K562 (cell line): Measurements from ENCODE around the gene TRIM38. TPM values are rescaled to one million over a fixed set of nuclear protein-coding genes. Genes with fewer than 3 reads are reported as not detected.
"Not testable (repeated sequence)": the region's sequence is repeated elsewhere in the genome, so short reads cannot be mapped to it uniquely, and the experiment has no call there.

Experiments used
- ATAC-seq: fragments of 200-7000 bp; cut with Tn5 transposase; 3 replicates; pipeline ENCODE4 v1.9.1; 2020; ENCODE audit warnings: moderate library complexity
- BruUV-seq: library from RNA; stranded (reverse); fragments of 400-500 nt; replicated peaks from 2 replicates; lab custom pipeline; 2021; lab: Mats Ljungman, UMichigan
- CTCF ChIA-PET: fragments of 300-600 bp; formaldehyde crosslinking; extraction: SDS; loops from one replicate; lab custom pipeline; 2021; ENCODE audit warnings: low intra/inter-chr PET ratio; lab: Yijun Ruan, JAX
- POLR2A ChIA-PET: fragments of 300-600, 350-650 bp; sonication (Branson Sonifier 250); formaldehyde crosslinking; extraction: SDS; loops from one replicate; lab custom pipeline; 2021; ENCODE audit warnings: antibody characterized with exemption, inconsistent platforms; lab: Yijun Ruan, JAX
- DNase-seq, 4 experiments: peaks; one replicate each; pipeline versions ENCODE4 v3.0.0 to v3.0.0-alpha.2; 2011 to 2018; ENCODE audit warnings: low spot score in 3 of 4, mixed read lengths in 3 of 4; ENCODE audit errors: extremely low read depth in 1 of 4
- FAIRE-seq: peaks from 2 replicates; lab custom pipeline; 2011; peaks lifted over from hg19 to GRCh38; lab: Jason Lieb, UNC
- H2AFZ ChIP-seq: 2 replicates; pipeline ENCODE4 v1.6.0; 2011; ENCODE audit warnings: low read depth, low read length, control low read depth, inconsistent platforms
- H3K27ac ChIP-seq: fragments of 200-600 bp; 3 replicates; pipeline ENCODE4 v1.8.0; 2011; ENCODE audit warnings: low read depth, mild to moderate bottlenecking, control low read depth, inconsistent platforms, low read length, moderate library complexity, mixed read lengths; ENCODE audit errors: extremely low read depth
- H3K27me3 ChIP-seq, 2 experiments: fragments of 300-600 bp in 1 of 2; 2 replicates in 1 of 2; 3 replicates in 1 of 2; pipeline versions ENCODE4 v1.6.0 to v1.8.0; 2011; ENCODE audit warnings: inconsistent platforms in 2 of 2, low read length in 2 of 2, mild to moderate bottlenecking in 1 of 2, mixed read lengths in 1 of 2, moderate library complexity in 1 of 2; ENCODE audit not compliant: control insufficient read depth in 2 of 2, insufficient read depth in 2 of 2
- H3K36me3 ChIP-seq: fragments of 300-600 bp; 3 replicates; pipeline ENCODE4 v1.8.0; 2011; ENCODE audit warnings: mild to moderate bottlenecking, low read length, inconsistent platforms; ENCODE audit not compliant: control insufficient read depth, insufficient read depth
- H3K4me1 ChIP-seq, 2 experiments: fragments of 200-600 bp in 1 of 2; replicated peaks in 1 of 2; 2 replicates in 1 of 2; 3 replicates in 1 of 2; pipeline versions ENCODE4 v1.5.1 to v1.8.0; 2011; ENCODE audit warnings: inconsistent platforms in 2 of 2, low read length in 2 of 2, mild to moderate bottlenecking in 1 of 2, mixed read lengths in 1 of 2, moderate library complexity in 1 of 2; ENCODE audit not compliant: control insufficient read depth in 2 of 2, insufficient read depth in 2 of 2
- H3K4me2 ChIP-seq: 2 replicates; pipeline ENCODE4 v1.6.1; 2011; ENCODE audit warnings: low read length, control low read depth, inconsistent platforms, mixed read lengths; ENCODE audit not compliant: insufficient read depth
- H3K4me3 ChIP-seq: fragments of 200-600 bp; sonication (generic), shearing (Covaris generic); 2 replicates; pipeline ENCODE4 v1.5.1; 2016; ENCODE audit warnings: control low read depth, inconsistent platforms
- H3K79me2 ChIP-seq: fragments of 200-600 bp; 3 replicates; pipeline ENCODE4 v1.8.0; 2011; ENCODE audit warnings: low read length, inconsistent platforms; ENCODE audit not compliant: control insufficient read depth, insufficient read depth
- H3K9ac ChIP-seq, 2 experiments: 2 replicates each; pipeline versions ENCODE4 v1.6.0 to v1.6.1; 2011; ENCODE audit warnings: low read depth in 2 of 2, low read length in 2 of 2, control low read depth in 1 of 2, inconsistent platforms in 1 of 2, mild to moderate bottlenecking in 1 of 2, mixed read lengths in 1 of 2; ENCODE audit not compliant: insufficient read depth in 1 of 2
- H3K9me1 ChIP-seq: one replicate; pipeline ENCODE4 v1.6.0; 2011; ENCODE audit warnings: inconsistent platforms, mild to moderate bottlenecking, low read length, moderate library complexity; ENCODE audit not compliant: control insufficient read depth, insufficient read depth
- H3K9me3 ChIP-seq: replicated peaks from 2 replicates; pipeline ENCODE4 v1.5.1; 2011; ENCODE audit warnings: low read depth, low read length, inconsistent platforms; ENCODE audit not compliant: control insufficient read depth, insufficient read depth
- H4K20me1 ChIP-seq: replicated peaks from 2 replicates; pipeline ENCODE4 v1.6.1; 2011; ENCODE audit warnings: low read length, inconsistent platforms, mixed read lengths; ENCODE audit not compliant: control insufficient read depth, insufficient read depth
- ELF4 ChIP-seq: fragments of 450-650 bp; formaldehyde crosslinking; IDR thresholded peaks from 2 replicates; pipeline ENCODE4 v1.4.0; 2022; ENCODE audit warnings: missing genetic modification characterization
- GABPB2 ChIP-seq: fragments of 250-450 bp; sonication (Bioruptor Pico); conservative IDR thresholded peaks from 2 replicates; pipeline ENCODE4 v1.5.1; 2021; ENCODE audit warnings: mild to moderate bottlenecking
- HMG20A ChIP-seq: fragments of 450-650 bp; formaldehyde crosslinking; conservative IDR thresholded peaks from 2 replicates; pipeline ENCODE4 v1.4.0; 2020; ENCODE audit warnings: mild to moderate bottlenecking, mixed read lengths
- NR2F6 ChIP-seq: fragments of 450-650 bp; formaldehyde crosslinking; IDR thresholded peaks from 2 replicates; pipeline ENCODE4 v1.4.0; 2020; ENCODE audit warnings: mild to moderate bottlenecking
- NR3C1 ChIP-seq: sonication (generic); formaldehyde crosslinking; IDR thresholded peaks from 2 replicates; pipeline ENCODE4 v1.8.1; 2022; ENCODE audit warnings: missing genetic modification reagents
- SREBF1 ChIP-seq: fragments of 150-350 bp; IDR thresholded peaks from 2 replicates; pipeline ENCODE4 v1.6.1; 2014; ENCODE audit warnings: antibody characterized with exemption, low read depth, low read length, borderline replicate concordance
- ZNF253 ChIP-seq: fragments of 250-450 bp; sonication (Bioruptor Pico); conservative IDR thresholded peaks from 2 replicates; pipeline ENCODE4 v1.6.1; 2021; ENCODE audit warnings: mild to moderate bottlenecking
- ZNF518B ChIP-seq: fragments of 250-450 bp; sonication (Bioruptor Pico); IDR thresholded peaks from 2 replicates; pipeline ENCODE4 v1.5.0; 2021; ENCODE audit warnings: mild to moderate bottlenecking, moderate library complexity
- ZNF780A ChIP-seq: fragments of 250-450 bp; sonication (Bioruptor Pico); IDR thresholded peaks from 2 replicates; pipeline ENCODE4 v1.5.0; 2021; ENCODE audit warnings: mild to moderate bottlenecking
- WGBS: fragments of 100-300 bp; shearing (Covaris generic); methylation state at CpG from one replicate; pipeline ENCODE4 v1.1.6; 2016; ENCODE audit warnings: low coverage, mixed read lengths; ENCODE audit not compliant: insufficient coverage; ENCODE audit errors: missing lambda C conversion rate; 5-methylcytosine and 5-hydroxymethylcytosine counted together
- in situ Hi-C: fragments of 300-500 bp; cut with MboI; formaldehyde crosslinking; loops from 4 replicates; pipeline ENCODE4 v1.15.0; 2018; ENCODE audit warnings: inconsistent platforms, mixed read lengths
- intact Hi-C: fragments of 100-400 bp; cut with micrococcal nuclease; formaldehyde crosslinking; loops from 2 replicates; pipeline ENCODE4 v1.14.2; 2022
- polyA plus RNA-seq, 8 experiments: library from polyadenylated mRNA; depleted of rRNA in 4 of 8; stranded (reverse) in 5 of 8; unstranded in 3 of 8; fragments of >200 nt; fragmentation: Nextera tagmentation in 2 of 8; fragmentation: Illumina TruSeq in 1 of 8; extraction: Ambion mirVana in 2 of 8; extraction: Trizol in 1 of 8; gene quantifications; 2 replicates each; pipeline versions ENCODE4 v1.2.1 to v1.2.3, GENCODE V29; 2011 to 2014; ENCODE audit warnings: inconsistent platforms in 1 of 8, missing spikeins in 1 of 8
- total RNA-seq, 7 experiments: library from RNA; depleted of rRNA in 6 of 7; stranded (reverse); fragments of >200 nt in 6 of 7; fragmentation: Illumina TruSeq in 2 of 7; extraction: Trizol in 2 of 7; gene quantifications; 2 replicates each; pipeline versions ENCODE4 v1.2.1 to v1.2.3, GENCODE V29; 2011 to 2021; ENCODE audit warnings: low replicate concordance in 1 of 7
- TF ChIP-seq, protein P1 (sequence below): fragments of 450-650 bp; IDR thresholded peaks from one replicate; pipeline ENCODE4 v1.6.1; 2018; ENCODE audit warnings: mild to moderate bottlenecking, moderate library complexity; ENCODE audit not compliant: partially characterized antibody

TRIM38 gene
- total and polyA plus RNA-seq, 9 of the 15 experiments (the other 6 are each of a cell fraction or from before 2014, with no cell fraction given) = 1.7 to 6.7 (median 6.3) TPM

DNA sequence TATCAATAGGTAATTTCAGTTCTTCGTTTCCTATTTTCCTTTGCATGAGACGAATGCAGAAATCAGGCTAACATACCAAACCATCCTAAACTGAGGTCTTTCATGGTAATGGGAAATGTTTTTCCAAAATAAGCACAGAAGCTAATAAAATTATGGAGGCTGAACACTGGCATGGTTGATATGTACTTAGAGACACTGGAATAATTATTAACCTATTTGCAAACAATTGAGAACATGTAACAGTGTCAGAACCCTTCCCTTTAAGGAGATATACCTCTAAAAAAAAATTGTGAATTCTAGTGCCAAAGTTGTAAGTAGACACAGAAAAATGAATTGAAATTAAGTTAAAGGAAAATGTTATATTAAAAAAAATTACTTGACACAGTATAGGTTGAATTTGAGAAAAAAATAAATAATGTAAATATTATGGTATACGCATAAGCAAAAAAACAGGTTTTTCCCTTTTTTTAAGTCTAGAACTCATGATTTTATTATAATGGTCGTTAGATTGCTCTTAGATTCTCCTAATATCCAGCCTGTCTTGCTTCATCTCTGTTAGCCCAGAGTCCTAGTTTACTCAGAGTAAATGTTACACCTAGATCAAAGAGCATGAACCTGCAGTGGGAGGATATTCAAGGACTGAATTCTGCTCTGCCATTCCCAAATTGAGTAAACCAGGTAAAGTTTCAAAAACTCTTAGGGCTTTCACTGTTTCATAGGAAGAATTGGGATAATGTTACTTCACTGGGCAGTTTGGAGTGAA is 33.9 kb upstream of the TRIM38 start (continued):
- TF ChIP-seq ZNF518B (CRISPR knock-in tag) (no peak), HMG20A (no peak), ZNF780A (no peak), ZNF253 (CRISPR knock-in tag) (no peak), NR3C1 (CRISPR knock-in tag) (no peak), ELF4 (no peak), NR2F6 (CRISPR knock-in tag) (no peak), GABPB2 (no peak), SREBF1 (no peak)
- TF ChIP-seq, protein P1, sequence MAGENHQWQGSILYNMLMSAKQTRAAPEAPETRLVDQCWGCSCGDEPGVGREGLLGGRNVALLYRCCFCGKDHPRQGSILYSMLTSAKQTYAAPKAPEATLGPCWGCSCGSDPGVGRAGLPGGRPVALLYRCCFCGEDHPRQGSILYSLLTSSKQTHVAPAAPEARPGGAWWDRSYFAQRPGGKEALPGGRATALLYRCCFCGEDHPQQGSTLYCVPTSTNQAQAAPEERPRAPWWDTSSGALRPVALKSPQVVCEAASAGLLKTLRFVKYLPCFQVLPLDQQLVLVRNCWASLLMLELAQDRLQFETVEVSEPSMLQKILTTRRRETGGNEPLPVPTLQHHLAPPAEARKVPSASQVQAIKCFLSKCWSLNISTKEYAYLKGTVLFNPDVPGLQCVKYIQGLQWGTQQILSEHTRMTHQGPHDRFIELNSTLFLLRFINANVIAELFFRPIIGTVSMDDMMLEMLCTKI = no peak

GRCh38 chr6:25929785-25930184 is 32.8 kb upstream of the TRIM38 start:
- FAIRE-seq, ATAC-seq, H3K4me2 ChIP-seq, BruUV-seq, H3K9me1 ChIP-seq, in situ Hi-C loops, DNase-seq, H3K9me3 ChIP-seq, H4K20me1 ChIP-seq, H3K4me1 ChIP-seq, intact Hi-C loops, H3K36me3 ChIP-seq, H3K27ac ChIP-seq, H3K4me3 ChIP-seq, H3K79me2 ChIP-seq, CTCF ChIA-PET, H3K9ac ChIP-seq, H2AFZ ChIP-seq, POLR2A ChIA-PET: not testable (repeated sequence)
- 43% methylated on average over 12 of the region's 12 CpGs for WGBS
- peaks cover 3 to 11% of the 10 kb centered on the region in 2 experiments; a peak in 4 of 5 replicates for H3K27me3 ChIP-seq
